HG03097 (cell line): ENCODE measurements around the gene CLEC2B.

Experiments
- ATAC-seq: cut with Tn5 transposase; IDR thresholded peaks from one replicate; pipeline ENCODE4 v1.9.1; 2021; ENCODE audit not compliant: unreplicated experiment, low FRiP score

Gene CLEC2B

GRCh38 chr12:9810671-9811070, 58.5 kb downstream of the CLEC2B start:
- ATAC-seq = no peak

GRCh38 chr12:9809866-9810265, 59.3 kb downstream of the CLEC2B start:
- ATAC-seq = no peak

GRCh38 chr12:9809338-9809737, 59.8 kb downstream of the CLEC2B start:
- ATAC-seq = no peak

GRCh38 chr12:9808504-9808903, 60.6 kb downstream of the CLEC2B start:
- ATAC-seq = no peak

GRCh38 chr12:9806714-9807113, 62.4 kb downstream of the CLEC2B start:
- no peak for ATAC-seq

DNA sequence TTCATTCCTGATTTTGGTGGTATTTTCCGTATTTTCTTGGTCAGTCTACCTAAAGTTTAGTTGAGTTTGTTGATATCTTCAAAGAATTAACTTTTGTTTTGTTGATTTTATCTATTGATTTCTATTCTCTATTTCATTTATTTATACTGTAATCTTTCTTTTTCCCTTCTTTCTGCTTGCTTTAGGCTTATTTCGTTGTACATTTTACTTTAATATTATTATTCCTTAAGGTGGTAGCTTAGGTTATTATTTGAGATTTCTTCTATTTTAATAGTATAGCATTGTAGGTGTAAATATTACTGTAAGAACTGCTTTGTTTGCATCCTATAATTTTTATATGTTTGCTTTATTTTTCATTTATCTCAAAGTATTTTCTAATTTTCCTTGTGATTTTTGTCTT, 63.3 kb downstream of the CLEC2B start:
- ATAC-seq = no peak
